Thoracic aorta (tissue), 2 donors: ENCODE data around the gene F8. TPM values are rescaled to one million over a fixed set of nuclear protein-coding genes. Genes with fewer than 3 reads are reported as not detected.
"Not testable (repeated sequence)": the region's sequence is repeated elsewhere in the genome, so short reads cannot be mapped to it uniquely, and the experiment has no call there.

Source experiments
- ATAC-seq: fragments of 150-250 bp; one replicate; pipeline ENCODE4 v1.8.0; 2017; ENCODE audit warnings: low read depth; ENCODE audit not compliant: insufficient number of reproducible peaks, low FRiP score
- DNase-seq: peaks from one replicate; pipeline ENCODE4 v3.0.0-alpha.2; 2020; ENCODE audit warnings: low spot score
- H3K27ac ChIP-seq, 2 donors: fragments of 200-600 bp; sonication (generic); 1 replicate in 1 of 2; 2 replicates in 1 of 2; pipeline ENCODE4 v1.5.1; 2016; ENCODE audit warnings: mild to moderate bottlenecking in 2 of 2, moderate library complexity in 2 of 2
- H3K27me3 ChIP-seq: fragments of 200-600 bp; sonication (generic); replicated peaks from 2 replicates; pipeline ENCODE4 v1.6.0; 2016; ENCODE audit warnings: mild to moderate bottlenecking; ENCODE audit not compliant: insufficient read depth
- H3K36me3 ChIP-seq: fragments of 200-600 bp; sonication (generic); one replicate; pipeline ENCODE4 v1.5.1; 2016
- H3K4me1 ChIP-seq, 2 donors: fragments of 200-600 bp; sonication (generic); 1 replicate in 1 of 2; 2 replicates in 1 of 2; pipeline versions ENCODE4 v1.5.1 to v1.6.0; 2016; ENCODE audit warnings: low read depth in 2 of 2, mild to moderate bottlenecking in 1 of 2; ENCODE audit not compliant: control insufficient read depth in 1 of 2
- H3K4me3 ChIP-seq: fragments of 200-600 bp; sonication (generic); 2 replicates; pipeline ENCODE4 v1.5.1; 2016; ENCODE audit warnings: mild to moderate bottlenecking
- H3K9me3 ChIP-seq: fragments of 200-600 bp; sonication (generic); 2 replicates; pipeline ENCODE4 v1.5.1; 2016
- total RNA-seq, 2 donors: library from RNA; depleted of rRNA; stranded (reverse); fragments of >200 nt; gene quantifications; one replicate each; pipeline versions ENCODE4 v1.1.0 to v1.2.3, GENCODE V29; 2016
- TF ChIP-seq, protein P1 (sequence below): fragments of 200-600 bp; sonication (generic); IDR thresholded peaks from one replicate; pipeline ENCODE4 v1.5.1; 2019; ENCODE audit warnings: antibody characterized with exemption

Gene F8
- total RNA-seq, 2 donors from 2014 or later = 7.7 to 18.1 TPM

DNA sequence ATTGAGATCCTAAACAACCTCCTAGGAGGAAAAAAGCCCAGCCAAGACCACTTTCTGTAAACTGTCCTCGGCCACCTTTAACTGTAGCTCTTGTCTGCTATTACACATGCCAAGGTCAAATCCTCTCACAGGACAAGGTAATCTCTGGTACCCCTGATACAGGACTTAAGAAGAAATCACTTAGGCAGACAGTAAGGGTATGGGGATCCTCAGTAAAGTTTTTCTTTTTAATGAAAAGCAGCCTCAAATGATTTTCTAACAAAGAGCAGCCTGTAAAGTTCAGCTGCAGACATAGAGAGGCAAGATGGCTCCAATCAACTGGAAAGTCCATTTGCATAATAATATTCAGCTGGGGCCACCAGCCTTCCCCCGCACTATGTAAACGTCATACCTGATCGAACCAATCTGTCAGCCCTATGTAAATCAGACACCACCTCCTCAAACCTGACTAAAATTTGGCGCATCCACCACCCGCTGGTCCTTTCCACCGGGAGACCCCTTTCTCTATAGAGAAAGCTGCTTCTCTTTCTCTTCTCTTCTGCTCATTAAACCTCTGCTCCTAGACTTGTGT lies 202.7 kb downstream of the F8 start:
- TF ChIP-seq, protein P1, sequence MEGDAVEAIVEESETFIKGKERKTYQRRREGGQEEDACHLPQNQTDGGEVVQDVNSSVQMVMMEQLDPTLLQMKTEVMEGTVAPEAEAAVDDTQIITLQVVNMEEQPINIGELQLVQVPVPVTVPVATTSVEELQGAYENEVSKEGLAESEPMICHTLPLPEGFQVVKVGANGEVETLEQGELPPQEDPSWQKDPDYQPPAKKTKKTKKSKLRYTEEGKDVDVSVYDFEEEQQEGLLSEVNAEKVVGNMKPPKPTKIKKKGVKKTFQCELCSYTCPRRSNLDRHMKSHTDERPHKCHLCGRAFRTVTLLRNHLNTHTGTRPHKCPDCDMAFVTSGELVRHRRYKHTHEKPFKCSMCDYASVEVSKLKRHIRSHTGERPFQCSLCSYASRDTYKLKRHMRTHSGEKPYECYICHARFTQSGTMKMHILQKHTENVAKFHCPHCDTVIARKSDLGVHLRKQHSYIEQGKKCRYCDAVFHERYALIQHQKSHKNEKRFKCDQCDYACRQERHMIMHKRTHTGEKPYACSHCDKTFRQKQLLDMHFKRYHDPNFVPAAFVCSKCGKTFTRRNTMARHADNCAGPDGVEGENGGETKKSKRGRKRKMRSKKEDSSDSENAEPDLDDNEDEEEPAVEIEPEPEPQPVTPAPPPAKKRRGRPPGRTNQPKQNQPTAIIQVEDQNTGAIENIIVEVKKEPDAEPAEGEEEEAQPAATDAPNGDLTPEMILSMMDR = no peak
- Histone ChIP-seq H3K27ac (no peak overlapping the region), H3K9me3 (no peaks in the 10 kb centered on the region), H3K4me3 (no peak overlapping the region), H3K4me1 (peaks cover 0 to 7% of the 10 kb centered on the region in 2 donors), H3K27me3 (no peaks in the 10 kb centered on the region), H3K36me3 (no peaks in the 10 kb centered on the region)
- DNase-seq (no peak), ATAC-seq (no peak)

DNA sequence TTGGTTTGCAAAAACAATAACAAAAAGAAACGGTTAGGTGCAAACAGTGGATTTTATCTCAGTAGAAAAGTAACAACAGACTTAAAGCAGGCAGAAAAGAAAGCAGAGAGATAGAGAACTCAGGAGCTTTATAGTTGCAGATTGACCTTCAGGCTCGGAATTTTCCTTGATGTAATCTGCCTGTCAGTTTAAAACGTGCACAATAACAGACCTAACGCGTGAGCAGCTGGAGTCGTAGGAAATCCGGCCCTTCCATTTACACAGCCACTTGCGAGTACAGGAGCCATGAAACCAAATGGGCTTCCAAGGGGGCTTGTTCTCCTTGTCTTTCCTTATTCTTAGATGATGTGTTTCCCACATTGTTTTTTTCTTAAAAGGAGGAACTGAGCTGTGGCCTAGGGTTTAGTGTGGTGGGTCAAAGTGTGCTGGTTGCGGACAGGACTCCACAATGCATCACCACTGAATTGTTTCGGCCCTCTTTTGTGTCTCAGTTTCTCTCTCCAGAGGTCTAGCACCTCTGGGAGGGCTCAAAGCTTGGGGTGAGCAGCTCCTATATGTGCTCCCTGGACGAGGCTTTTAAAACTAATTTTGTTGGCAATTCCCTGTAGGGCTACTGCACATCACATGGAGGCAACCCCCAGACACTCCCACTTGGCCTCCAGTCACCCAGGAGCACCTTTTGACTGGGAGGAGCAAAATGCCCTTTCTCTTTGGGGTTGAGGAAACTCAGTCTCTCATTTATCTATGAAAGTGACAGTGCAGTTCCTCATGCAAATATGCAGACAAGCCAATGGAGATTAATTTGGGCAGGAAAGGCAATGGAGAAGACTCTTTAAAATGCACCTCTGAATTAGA lies 203.4 kb downstream of the F8 start:
- peaks cover 0 to 7% of the 10 kb centered on the region in 2 donors for H3K4me1 ChIP-seq
- H3K27ac ChIP-seq = no peak overlapping the region
- H3K4me3 ChIP-seq = no peak overlapping the region
- TF ChIP-seq, protein P1 = no peak
- no peak for ATAC-seq
- no peaks in the 10 kb centered on the region for H3K27me3 ChIP-seq
- DNase-seq = no peak
- no peaks in the 10 kb centered on the region for H3K9me3 ChIP-seq
- H3K36me3 ChIP-seq = no peaks in the 10 kb centered on the region

DNA sequence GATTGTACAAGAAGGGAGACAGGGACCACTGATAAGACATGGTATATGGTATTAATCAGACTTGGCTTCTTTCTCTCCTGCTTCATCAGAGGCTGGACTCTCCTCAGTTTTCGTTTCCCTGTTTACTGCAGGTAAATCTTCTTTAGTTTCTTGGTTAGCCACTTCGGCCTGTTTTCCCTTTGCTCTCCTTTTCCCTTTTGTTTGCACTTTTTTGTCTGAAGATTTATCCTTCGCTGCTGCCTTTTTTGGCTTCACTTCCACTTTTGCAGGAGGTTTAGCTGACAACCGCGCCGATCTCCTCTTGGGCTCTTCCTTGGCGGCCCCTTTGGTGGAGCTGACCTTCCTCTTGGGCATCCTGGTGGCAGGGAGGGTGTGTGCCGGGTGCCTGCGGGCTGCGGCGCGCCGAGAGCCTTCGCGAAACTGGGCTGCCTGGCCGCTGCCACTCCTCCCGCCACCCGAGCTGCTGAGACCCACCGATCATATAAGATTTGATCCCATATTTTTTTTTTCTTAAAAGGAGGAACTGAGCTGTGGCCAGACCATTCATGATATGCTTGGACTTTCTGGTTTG lies 205.4 kb downstream of the F8 start:
- H3K36me3 ChIP-seq, H3K9me3 ChIP-seq, DNase-seq, H3K4me3 ChIP-seq, H3K4me1 ChIP-seq, ATAC-seq, H3K27me3 ChIP-seq, H3K27ac ChIP-seq: not testable (repeated sequence)

DNA sequence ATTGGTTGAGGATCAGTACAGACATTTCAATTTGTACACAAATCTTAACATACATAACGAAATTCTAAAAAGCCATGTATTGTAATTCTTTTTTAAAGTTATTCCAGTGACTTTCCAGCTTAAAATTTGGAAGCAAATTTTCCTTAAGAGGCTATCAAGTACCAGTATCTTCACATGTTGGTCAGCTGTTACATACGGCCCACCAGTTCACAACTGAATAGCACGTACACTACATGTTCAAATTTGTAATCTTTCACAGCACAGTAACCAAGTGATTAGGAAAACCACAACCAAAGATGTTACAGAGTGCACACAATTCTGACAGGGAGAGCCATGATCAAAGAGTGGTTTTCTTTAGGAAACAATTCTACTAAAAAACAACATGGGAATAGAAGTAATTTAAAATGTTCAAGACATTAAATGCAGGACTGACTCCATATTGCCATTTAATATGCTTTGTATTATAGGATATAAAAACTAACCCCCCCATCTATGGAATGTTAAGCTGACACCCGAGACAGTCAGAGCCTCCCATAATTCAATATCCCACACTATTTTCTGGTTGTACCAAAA lies 206.1 kb downstream of the F8 start:
- not testable (repeated sequence) for H3K9me3 ChIP-seq, H3K27ac ChIP-seq, H3K4me1 ChIP-seq, ATAC-seq, H3K27me3 ChIP-seq, H3K36me3 ChIP-seq, DNase-seq, H3K4me3 ChIP-seq

DNA sequence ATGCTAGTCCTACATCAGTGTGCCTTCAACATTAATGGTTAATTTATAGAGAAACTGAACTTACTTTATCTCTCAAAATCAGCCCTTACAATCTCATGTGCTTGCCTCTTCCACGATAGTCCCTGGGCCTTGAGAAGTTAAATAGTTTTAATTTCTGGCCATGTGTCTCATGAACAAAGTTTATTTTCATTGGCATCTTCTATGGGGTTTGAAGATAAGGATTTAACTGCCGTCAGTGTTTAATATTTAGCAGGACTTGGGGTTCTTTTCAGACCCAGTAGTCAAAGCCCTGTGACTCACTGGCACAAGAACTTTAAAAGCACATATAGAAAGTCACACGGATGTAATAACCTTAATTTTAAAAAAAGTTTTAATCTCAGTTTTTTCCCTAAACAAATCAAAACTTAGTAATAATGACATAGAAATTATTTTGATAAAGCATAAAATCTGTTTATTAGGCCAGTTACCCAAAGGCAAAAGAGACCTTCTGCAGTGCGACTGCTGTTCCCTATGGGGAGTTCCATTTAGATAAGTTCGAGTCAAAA lies 207.2 kb downstream of the F8 start:
- ATAC-seq = no peak

More for the DNA sequence above, 207.2 kb downstream of the F8 start:
- no peaks in the 10 kb centered on the region for H3K9me3 ChIP-seq
- H3K27ac ChIP-seq = no peak overlapping the region
- no peak for DNase-seq
- H3K4me3 ChIP-seq = no peak overlapping the region
- peaks cover 0 to 7% of the 10 kb centered on the region in 2 donors for H3K4me1 ChIP-seq
- no peaks in the 10 kb centered on the region for H3K36me3 ChIP-seq
- TF ChIP-seq, protein P1 = no peak
- no peaks in the 10 kb centered on the region for H3K27me3 ChIP-seq
